Measurements from ENCODE around the gene POTEH. TPM values are rescaled to one million over a fixed set of nuclear protein-coding genes. Genes with fewer than 3 reads are reported as not detected.
"Not testable (repeated sequence)": the region's sequence is repeated elsewhere in the genome, so short reads cannot be mapped to it uniquely, and the experiment has no call there.

POTEH gene
- polyA plus RNA-seq, 2 of the 4 experiments (the other 2 are of a cell fraction) = 0.06 TPM; not detected in 1

- CTCF ChIA-PET; H3K4me1 ChIP-seq; FAIRE-seq; H3K4me2 ChIP-seq; H3K9me3 ChIP-seq; DNase-seq (ENCODE audit: low read depth in 1 of 2, low spot score in 1 of 2); H3K27ac ChIP-seq; POLR2A ChIA-PET; H3K4me3 ChIP-seq: not testable (repeated sequence)
- WGBS (ENCODE audit: missing lambda C conversion rate) = 27% methylated on average over 4 of the region's 4 CpGs
- ATAC-seq = peak in 1 of 2 experiments; percentile 25; a peak in 2 of 6 replicates
Observed at GRCh38 chr22:15685641-15686040, 4.2 kb upstream of the POTEH start.

DNA sequence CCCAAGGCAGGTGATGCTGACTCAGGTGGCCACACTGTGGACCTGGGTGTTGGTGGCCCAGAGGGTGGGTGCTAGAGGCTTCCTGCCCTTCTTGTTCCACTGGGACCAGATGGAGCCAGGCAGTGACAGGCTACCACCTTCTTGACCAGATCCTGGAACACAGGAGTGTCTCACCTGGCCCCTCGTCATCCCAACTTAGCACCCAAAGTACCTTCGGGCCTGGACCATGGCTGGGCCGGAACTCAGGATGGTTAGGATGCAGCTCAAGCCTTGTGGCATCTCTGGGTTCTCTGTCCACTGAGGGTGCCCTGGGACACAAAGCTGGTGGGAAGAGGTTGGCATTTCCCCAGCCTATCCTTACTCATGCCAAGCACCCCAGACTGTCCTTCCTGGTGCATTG is 2.7 kb upstream of the POTEH start:
- H3K4me3 ChIP-seq; CTCF ChIA-PET; H3K27ac ChIP-seq; DNase-seq (ENCODE audit: low read depth in 1 of 2, low spot score in 1 of 2); H3K4me2 ChIP-seq; FAIRE-seq; H3K9me3 ChIP-seq; POLR2A ChIA-PET; H3K4me1 ChIP-seq: not testable (repeated sequence)
- 27% methylated on average over 2 of the region's 3 CpGs for WGBS (ENCODE audit: missing lambda C conversion rate)
- ATAC-seq = peak in 1 of 2 experiments; percentile 41; a peak in 2 of 6 replicates

DNA sequence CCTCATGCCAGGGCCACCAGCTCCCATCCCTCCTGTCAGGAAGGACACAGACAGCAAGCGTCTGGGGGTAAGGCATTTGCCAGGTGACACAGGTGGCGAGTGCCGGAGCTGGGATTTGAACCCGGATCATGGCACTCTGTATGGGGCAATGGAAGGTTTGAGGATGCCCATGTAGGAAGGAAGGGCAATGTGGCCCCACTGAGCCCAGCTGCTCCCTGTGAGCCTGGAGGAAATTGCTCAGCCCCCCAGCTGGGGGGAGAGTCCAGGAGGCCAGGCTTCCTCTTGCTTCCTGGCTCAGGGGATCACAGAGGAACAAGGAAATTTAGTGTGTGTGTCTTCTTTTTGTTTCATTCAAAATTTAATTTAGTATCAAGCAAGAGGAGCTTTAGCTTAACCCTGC is 2.1 kb upstream of the POTEH start:
- no CpG with 5 or more reads among the region's 4 CpGs for WGBS (ENCODE audit: missing lambda C conversion rate)
- H3K4me2 ChIP-seq; CTCF ChIA-PET; POLR2A ChIA-PET; H3K4me3 ChIP-seq; DNase-seq (ENCODE audit: low read depth in 1 of 2, low spot score in 1 of 2); H3K27ac ChIP-seq; H3K4me1 ChIP-seq; FAIRE-seq; ATAC-seq; H3K9me3 ChIP-seq: not testable (repeated sequence)

DNA sequence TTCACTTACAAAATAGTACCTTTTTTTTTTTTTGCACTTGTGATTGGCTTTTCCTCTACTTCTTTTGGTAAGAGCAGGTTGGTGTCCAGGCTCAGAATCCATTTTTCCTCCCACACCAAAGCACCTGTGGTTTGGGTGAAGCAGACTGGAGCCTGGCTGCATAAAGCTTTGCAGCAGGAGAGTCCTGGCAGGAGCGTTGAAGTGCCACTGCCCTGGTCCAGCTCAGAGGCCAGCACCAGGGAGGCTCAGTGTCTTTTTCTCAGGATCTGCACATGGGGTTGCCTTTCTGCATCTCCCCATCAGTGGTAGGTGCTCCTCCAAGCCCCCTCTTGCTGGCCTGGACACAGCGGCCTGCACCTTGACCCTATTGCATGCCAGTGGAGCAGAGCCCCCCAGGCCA is 1.7 kb upstream of the POTEH start:
- POLR2A ChIA-PET; H3K4me1 ChIP-seq; DNase-seq (ENCODE audit: low read depth in 1 of 2, low spot score in 1 of 2); H3K4me2 ChIP-seq; H3K4me3 ChIP-seq; CTCF ChIA-PET; H3K9me3 ChIP-seq; H3K27ac ChIP-seq; ATAC-seq; FAIRE-seq: not testable (repeated sequence)
- 14% methylated on average over 1 of the region's 2 CpGs for WGBS (ENCODE audit: missing lambda C conversion rate)

- CTCF ChIA-PET; POLR2A ChIA-PET; H3K4me1 ChIP-seq; DNase-seq (ENCODE audit: low read depth in 1 of 2, low spot score in 1 of 2); H3K4me2 ChIP-seq; H3K4me3 ChIP-seq; H3K9me3 ChIP-seq; H3K27ac ChIP-seq; FAIRE-seq: not testable (repeated sequence)
- ATAC-seq = peak in 1 of 2 experiments; percentile 21; a peak in 1 of 6 replicates
- 86% methylated on average over 69 of the region's 77 CpGs for WGBS (ENCODE audit: missing lambda C conversion rate)
Observed at GRCh38 chr22:15689012-15689748, 646 bp upstream of the POTEH start.

DNA sequence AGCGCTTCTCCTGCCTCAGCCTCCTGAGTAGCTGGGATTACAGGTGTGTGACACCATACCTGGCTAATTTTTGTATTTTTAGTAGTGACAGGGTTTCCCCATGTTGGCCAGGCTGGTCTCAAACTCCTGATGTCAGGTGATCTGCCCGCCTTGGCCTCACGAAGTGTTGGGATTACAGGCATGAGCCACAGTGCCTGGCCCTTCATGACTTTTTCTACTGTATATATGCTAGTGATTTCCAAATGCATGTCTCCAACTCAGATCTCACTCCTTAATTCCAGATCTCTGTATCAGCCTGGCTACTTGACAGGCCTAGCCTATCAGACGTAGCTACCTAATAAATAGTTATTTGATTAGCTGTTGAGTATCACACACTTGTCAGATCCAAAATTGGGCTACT is 23.8 kb downstream of the POTEH start:
- WGBS (ENCODE audit: missing lambda C conversion rate) = 23% methylated on average over 4 of the region's 4 CpGs
- not testable (repeated sequence) for FAIRE-seq

GRCh38 chr22:15714125-15714524 is 24.3 kb downstream of the POTEH start:
- 6% methylated on average over 1 of the region's 2 CpGs for WGBS (ENCODE audit: missing lambda C conversion rate)
- H3K9me3 ChIP-seq; CTCF ChIA-PET; FAIRE-seq; DNase-seq (ENCODE audit: low read depth in 1 of 2, low spot score in 1 of 2); H3K27ac ChIP-seq; H3K4me3 ChIP-seq; ATAC-seq; POLR2A ChIA-PET; H3K4me2 ChIP-seq; H3K4me1 ChIP-seq: not testable (repeated sequence)

More for the DNA sequence above, 23.8 kb downstream of the POTEH start:
- CTCF ChIA-PET; DNase-seq (ENCODE audit: low read depth in 1 of 2, low spot score in 1 of 2); ATAC-seq; H3K27ac ChIP-seq; H3K4me3 ChIP-seq; H3K9me3 ChIP-seq; POLR2A ChIA-PET; H3K4me2 ChIP-seq; H3K4me1 ChIP-seq: not testable (repeated sequence)

DNA sequence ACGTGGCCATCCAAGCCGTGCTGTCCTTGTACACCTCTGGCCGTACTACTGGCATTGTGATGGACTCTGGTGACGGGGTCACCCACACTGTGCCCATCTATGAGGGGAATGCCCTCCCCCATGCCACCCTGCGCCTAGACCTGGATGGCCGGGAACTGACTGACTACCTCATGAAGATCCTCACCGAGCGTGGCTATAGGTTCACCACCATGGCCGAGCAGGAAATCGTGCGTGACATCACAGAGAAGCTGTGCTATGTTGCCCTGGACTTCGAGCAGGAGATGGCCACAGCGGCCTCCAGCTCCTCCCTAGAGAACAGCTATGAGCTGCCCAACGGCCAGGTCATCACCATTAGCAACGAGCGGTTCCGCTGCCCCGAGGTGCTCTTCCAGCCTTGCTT is 32.1 kb downstream of the POTEH start:
- H3K4me2 ChIP-seq; H3K27ac ChIP-seq; H3K9me3 ChIP-seq; H3K4me3 ChIP-seq; DNase-seq (ENCODE audit: low read depth in 1 of 2, low spot score in 1 of 2); ATAC-seq; FAIRE-seq; POLR2A ChIA-PET; H3K4me1 ChIP-seq; CTCF ChIA-PET: not testable (repeated sequence)
- no CpG with 5 or more reads among the region's 18 CpGs for WGBS (ENCODE audit: missing lambda C conversion rate)

GRCh38 chr22:15729209-15729917 is 39.5 kb downstream of the POTEH start:
- H3K4me1 ChIP-seq; FAIRE-seq; H3K4me2 ChIP-seq; H3K4me3 ChIP-seq; H3K9me3 ChIP-seq; POLR2A ChIA-PET; ATAC-seq; H3K27ac ChIP-seq; CTCF ChIA-PET; DNase-seq (ENCODE audit: low read depth in 1 of 2, low spot score in 1 of 2): not testable (repeated sequence)
- WGBS (ENCODE audit: missing lambda C conversion rate) = 25% methylated on average over 7 of the region's 19 CpGs

DNA sequence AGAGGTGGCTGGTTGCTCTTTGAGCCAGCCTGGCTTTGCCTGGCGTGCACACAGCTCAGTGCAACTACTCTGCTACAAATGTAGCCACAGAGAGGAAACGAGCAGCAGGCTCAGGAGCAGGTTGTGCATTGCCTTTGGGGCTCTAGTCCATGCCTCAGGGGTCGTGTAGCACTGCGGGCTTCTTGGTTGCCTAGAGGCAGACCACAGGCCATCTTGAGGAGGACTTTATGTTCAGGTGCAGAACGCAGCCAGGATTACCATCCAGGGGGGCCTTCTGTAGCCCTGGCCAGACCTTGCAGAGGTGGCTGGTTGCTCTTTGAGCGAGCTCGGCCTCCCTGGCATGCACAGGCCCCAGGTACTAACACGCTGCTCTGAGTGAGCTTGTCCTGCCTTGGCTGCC is 41.2 kb downstream of the POTEH start:
- not testable (repeated sequence) for FAIRE-seq, H3K4me1 ChIP-seq, ATAC-seq

DNA sequence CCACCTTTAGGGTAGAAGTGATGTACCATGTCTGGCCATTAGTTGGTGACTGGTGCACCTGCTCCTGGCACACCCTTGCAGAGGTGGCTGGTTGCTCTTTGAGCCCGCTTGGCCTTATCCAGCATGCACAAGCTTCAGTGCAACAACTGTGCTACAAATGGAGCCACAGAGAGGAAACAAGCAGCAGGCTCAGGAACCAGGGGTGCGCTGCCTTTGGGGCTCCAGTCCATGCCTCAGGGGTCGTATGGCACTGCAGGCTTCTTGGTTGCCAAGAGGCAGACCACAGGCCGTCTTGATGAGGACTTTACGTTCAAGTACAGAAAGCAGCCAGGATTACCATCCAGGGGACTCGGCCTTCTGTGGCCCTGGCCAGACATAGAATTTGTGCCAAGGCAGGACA is 44.6 kb downstream of the POTEH start:
- FAIRE-seq; CTCF ChIA-PET; DNase-seq (ENCODE audit: low read depth in 1 of 2, low spot score in 1 of 2); H3K4me2 ChIP-seq; H3K4me3 ChIP-seq; H3K9me3 ChIP-seq; H3K27ac ChIP-seq; H3K4me1 ChIP-seq; POLR2A ChIA-PET; ATAC-seq: not testable (repeated sequence)
- whole genome bisulfite sequencing (ENCODE audit: missing lambda C conversion rate) = 0% methylated on average over 2 of the region's 6 CpGs

More for the DNA sequence above, 41.2 kb downstream of the POTEH start:
- CTCF ChIA-PET; H3K4me2 ChIP-seq; POLR2A ChIA-PET; DNase-seq (ENCODE audit: low read depth in 1 of 2, low spot score in 1 of 2); H3K9me3 ChIP-seq; H3K4me3 ChIP-seq; H3K27ac ChIP-seq: not testable (repeated sequence)
- no CpG with 5 or more reads among the region's 8 CpGs for WGBS (ENCODE audit: missing lambda C conversion rate)
